H1 (cell line): Measurements from ENCODE around the gene FAF2. TPM values are rescaled to one million over a fixed set of nuclear protein-coding genes. Genes with fewer than 3 reads are reported as not detected.

Experiments
- CEBPB ChIP-seq: IDR thresholded peaks from 2 replicates; pipeline ENCODE4 v1.6.1; 2012; ENCODE audit warnings: low read depth, low read length
- EGR1 ChIP-seq: IDR thresholded peaks from 2 replicates; pipeline ENCODE4 v1.6.1; 2011; ENCODE audit warnings: low read depth, low read length, borderline replicate concordance
- polyA plus RNA-seq, 7 experiments: library from polyadenylated mRNA; depleted of rRNA in 3 of 7; stranded (reverse) in 5 of 7; unstranded in 2 of 7; fragments of >200 nt in 5 of 7; fragments of 200-250 nt in 2 of 7; gene quantifications; 1 replicate in 5 of 7; 2 replicates in 1 of 7; 4 replicates in 1 of 7; pipeline versions ENCODE4 v1.2.1 to v1.2.3, GENCODE V29; 2011 to 2013; ENCODE audit warnings: missing spikeins in 2 of 7, mixed read lengths in 2 of 7
- total RNA-seq: library from RNA; stranded (reverse); fragmentation: NEBNext Ultra II Directional; extraction: Animal tissue kit (Norgen Biotek cat#: 25700); gene quantifications from 2 replicates; pipeline ENCODE4 v1.2.1, GENCODE V29; 2021
- TF ChIP-seq, protein P1 (sequence below): IDR thresholded peaks from 2 replicates; pipeline ENCODE4 v1.6.1; 2012; ENCODE audit warnings: inconsistent platforms

Gene FAF2
- total and polyA plus RNA-seq, 2 of the 8 experiments (the other 6 are each of a cell fraction or from before 2014, with no cell fraction given), result 20.8 to 35.8 TPM

DNA sequence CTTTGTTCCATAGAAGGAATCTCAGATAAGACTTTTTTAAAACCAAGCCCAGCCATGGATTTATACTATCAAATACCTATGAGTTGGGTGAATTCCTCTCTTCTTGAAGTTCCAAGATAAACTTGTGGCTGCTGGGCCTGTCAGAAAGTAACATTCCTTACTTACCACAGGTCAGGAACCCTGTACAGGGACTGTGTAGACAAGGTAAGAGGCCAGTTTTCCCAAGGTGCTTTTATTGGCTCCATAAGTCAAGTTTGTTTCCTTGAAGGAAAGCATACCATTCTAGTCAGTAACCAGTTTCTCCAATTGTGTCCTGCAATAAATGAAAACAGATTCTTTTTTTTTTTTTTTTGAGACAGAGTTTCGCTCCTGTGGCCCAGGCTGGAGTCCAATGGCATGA, 23.0 kb upstream of the FAF2 start (continued):
- TF ChIP-seq CEBPB (no peak), EGR1 (no peak)
- TF ChIP-seq, protein P1, sequence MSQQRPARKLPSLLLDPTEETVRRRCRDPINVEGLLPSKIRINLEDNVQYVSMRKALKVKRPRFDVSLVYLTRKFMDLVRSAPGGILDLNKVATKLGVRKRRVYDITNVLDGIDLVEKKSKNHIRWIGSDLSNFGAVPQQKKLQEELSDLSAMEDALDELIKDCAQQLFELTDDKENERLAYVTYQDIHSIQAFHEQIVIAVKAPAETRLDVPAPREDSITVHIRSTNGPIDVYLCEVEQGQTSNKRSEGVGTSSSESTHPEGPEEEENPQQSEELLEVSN, result no peak
